ENCODE measurements around the gene THPO.

THPO gene

GRCh38 chr3:184386047-184386806, 8.2 kb upstream of the THPO start:
- H3K4me3 ChIP-seq, result no peak overlapping the region

GRCh38 chr3:184384856-184385422, 6.9 kb upstream of the THPO start:
- H3K4me3 ChIP-seq, result no peak overlapping the region
- no peak overlapping the region for H3K27ac ChIP-seq

More at GRCh38 chr3:184386047-184386806, 8.2 kb upstream of the THPO start:
- H3K27ac ChIP-seq, result no peak overlapping the region

GRCh38 chr3:184384342-184384741, 6.3 kb upstream of the THPO start:
- Histone ChIP-seq H3K27ac (no peak overlapping the region), H3K4me3 (no peak overlapping the region)

GRCh38 chr3:184383033-184383740, 5.2 kb upstream of the THPO start:
- no peak overlapping the region for H3K27ac ChIP-seq
- no peak overlapping the region for H3K4me3 ChIP-seq

- Histone ChIP-seq H3K27ac (no peak overlapping the region), H3K4me3 (no peak overlapping the region)
These were observed 4.5 kb upstream of the THPO start for GRCh38 chr3:184382326-184383032.

GRCh38 chr3:184381261-184382224, 3.5 kb upstream of the THPO start:
- Histone ChIP-seq H3K4me3 (peak overlapping the region; percentile 25 to 49 (median 41)), H3K27ac (peak overlapping the region in 5 of 21 experiments; percentile 10 to 45 (median 22))

GRCh38 chr3:184380627-184381260, 2.7 kb upstream of the THPO start:
- H3K27ac ChIP-seq, result peak overlapping the region in 7 of 21 experiments; percentile 24 to 76 (median 50)
- H3K4me3 ChIP-seq, result peak overlapping the region; percentile 25 to 49 (median 41)

GRCh38 chr3:184380185-184380626, 2.2 kb upstream of the THPO start:
- H3K27ac ChIP-seq, result peak overlapping the region in 7 of 21 experiments; percentile 24 to 76 (median 50)
- peak overlapping the region; percentile 25 to 49 (median 41) for H3K4me3 ChIP-seq

GRCh38 chr3:184379358-184380184, 1.6 kb upstream of the THPO start, which contains the start of gene CHRD:
Gene CHRD (plus strand): TSS chr3:184380054. CDS start chr3:184380319, 265 bp downstream.
- H3K4me3 ChIP-seq, result peak within 1 kb of the TSS; percentile 25 to 49 (median 41)
- peak within 1 kb of the TSS in 19 of 21 experiments; percentile 19 to 85 (median 70) for H3K27ac ChIP-seq

- no peak overlapping the region for H3K4me3 ChIP-seq
- H3K27ac ChIP-seq, result peak overlapping the region in 19 of 21 experiments; percentile 7 to 85 (median 70)
These were observed 797 bp upstream of the THPO start for GRCh38 chr3:184378651-184379357.

GRCh38 chr3:184377374-184377773, 633 bp downstream of the THPO start:
- no peak overlapping the region for H3K27ac ChIP-seq
- H3K4me3 ChIP-seq, result no peak overlapping the region

- Histone ChIP-seq H3K27ac (no peak overlapping the region), H3K4me3 (no peak overlapping the region)
These were observed 2.1 kb downstream of the THPO start for GRCh38 chr3:184375747-184376461.

- Histone ChIP-seq H3K4me3 (no peak overlapping the region), H3K27ac (peak overlapping the region in 1 of 21 experiments; percentile 63)
These were observed 4.6 kb downstream of the THPO start for GRCh38 chr3:184373422-184373821.

- H3K4me3 ChIP-seq, result no peak overlapping the region
- H3K27ac ChIP-seq, result peak overlapping the region in 1 of 21 experiments; percentile 63
These were observed 5.1 kb downstream of the THPO start for GRCh38 chr3:184372911-184373310.

GRCh38 chr3:184372296-184372821, 5.6 kb downstream of the THPO start:
- H3K27ac ChIP-seq, result no peak overlapping the region
- H3K4me3 ChIP-seq, result no peak overlapping the region

- H3K27ac ChIP-seq, result peak overlapping the region in 1 of 21 experiments; percentile 17
- H3K4me3 ChIP-seq, result no peak overlapping the region
These were observed 6.4 kb downstream of the THPO start for GRCh38 chr3:184371570-184372018.
